Keratinocyte (primary cell): ENCODE results near the gene NDRG4. TPM values are rescaled to one million over a fixed set of nuclear protein-coding genes. Genes with fewer than 3 reads are reported as not detected.

ENCODE experiments used
- DNase-seq: peaks from one replicate; pipeline ENCODE4 v3.0.0-alpha.2; 2011; ENCODE audit warnings: low read depth, missing footprints, low spot score
- FAIRE-seq: peaks from 2 replicates; lab custom pipeline; 2011; peaks lifted over from hg19 to GRCh38; lab: Jason Lieb, UNC
- H2AFZ ChIP-seq: 2 replicates; pipeline ENCODE4 v1.6.0; 2012; ENCODE audit warnings: low read length, control low read depth, inconsistent platforms; ENCODE audit not compliant: control insufficient read depth
- H3K27ac ChIP-seq: 2 replicates; pipeline ENCODE4 v1.5.1; 2011; ENCODE audit warnings: low read length; ENCODE audit not compliant: control insufficient read depth, insufficient read depth
- H3K27me3 ChIP-seq: 3 replicates; pipeline ENCODE4 v1.6.0; 2011; ENCODE audit warnings: low read length; ENCODE audit not compliant: control insufficient read depth, insufficient read depth; ENCODE audit errors: extremely low read depth
- H3K36me3 ChIP-seq, 2 experiments: 2 replicates in 1 of 2; 3 replicates in 1 of 2; pipeline ENCODE4 v1.5.1; 2011; ENCODE audit warnings: low read length in 2 of 2, mild to moderate bottlenecking in 1 of 2; ENCODE audit not compliant: control insufficient read depth in 2 of 2, insufficient read depth in 2 of 2; ENCODE audit errors: extremely low read depth in 1 of 2
- H3K4me1 ChIP-seq: 3 replicates; pipeline ENCODE4 v1.5.1; 2011; ENCODE audit warnings: low read length; ENCODE audit not compliant: control insufficient read depth, insufficient read depth; ENCODE audit errors: extremely low read depth
- H3K4me2 ChIP-seq: 3 replicates; pipeline ENCODE4 v1.6.0; 2011; ENCODE audit warnings: low read depth, low read length; ENCODE audit not compliant: control insufficient read depth, insufficient read depth; ENCODE audit errors: extremely low read depth
- H3K4me3 ChIP-seq, 3 experiments: fragments of 200-600 bp in 1 of 3; sonication (generic) in 1 of 3; 2 replicates in 2 of 3; 3 replicates in 1 of 3; pipeline ENCODE4 v1.5.1; 2011 to 2016; ENCODE audit warnings: low read length in 3 of 3, mild to moderate bottlenecking in 3 of 3, control low read depth in 2 of 3, inconsistent platforms in 1 of 3, low read depth in 1 of 3, mixed read lengths in 1 of 3, mixed run types in 1 of 3, moderate library complexity in 1 of 3; ENCODE audit not compliant: control insufficient read depth in 2 of 3, insufficient read depth in 2 of 3; ENCODE audit errors: extremely low read depth in 1 of 3
- H3K79me2 ChIP-seq: 2 replicates; pipeline ENCODE4 v1.6.0; 2012; ENCODE audit warnings: low read length; ENCODE audit not compliant: control insufficient read depth, insufficient read depth
- H3K9ac ChIP-seq: 3 replicates; pipeline ENCODE4 v1.6.0; 2011; ENCODE audit warnings: low read length; ENCODE audit not compliant: control insufficient read depth, insufficient read depth; ENCODE audit errors: extremely low read depth
- H3K9me1 ChIP-seq: 3 replicates; pipeline ENCODE4 v1.6.0; 2011; ENCODE audit warnings: low read length; ENCODE audit not compliant: control insufficient read depth, insufficient read depth; ENCODE audit errors: extremely low read depth
- H3K9me3 ChIP-seq: 2 replicates; pipeline ENCODE4 v1.5.1; 2012; ENCODE audit warnings: low read depth, low read length; ENCODE audit not compliant: control insufficient read depth
- H4K20me1 ChIP-seq: 3 replicates; pipeline ENCODE4 v1.6.0; 2011; ENCODE audit warnings: low read length; ENCODE audit not compliant: control insufficient read depth, insufficient read depth; ENCODE audit errors: extremely low read depth
- EZH2 ChIP-seq: IDR thresholded peaks from one replicate; pipeline ENCODE4 v1.6.1; 2012; ENCODE audit warnings: inconsistent platforms, mild to moderate bottlenecking, low read length, moderate library complexity
- dilution Hi-C: fragments of 300-500 bp; cut with MboI; formaldehyde crosslinking; loops from one replicate; pipeline ENCODE4 v1.7.0; 2020; ENCODE audit warnings: low sequenced_read_pairs; ENCODE audit not compliant: extremely low pct_ligation_motif_present
- polyA plus RNA-seq, 5 experiments: library from polyadenylated mRNA; depleted of rRNA in 3 of 5; stranded (reverse) in 3 of 5; stranded (forward) in 1 of 5; unstranded in 1 of 5; fragments of >200 nt; gene quantifications; 1 replicate in 1 of 5; 2 replicates in 3 of 5; 3 replicates in 1 of 5; pipeline versions ENCODE4 v1.2.1 to v1.2.3, GENCODE V29; 2011 to 2012; ENCODE audit warnings: missing spikeins in 2 of 5, low read depth in 1 of 5, low replicate concordance in 1 of 5
- TF ChIP-seq, protein P1 (sequence below), 3 experiments: IDR thresholded peaks in 1 of 3; conservative IDR thresholded peaks in 1 of 3; optimal IDR thresholded peaks in 1 of 3; 2 replicates in 2 of 3; 3 replicates in 1 of 3; pipeline versions ENCODE3 to v1.5.1; 2011; ENCODE audit warnings: low read length in 3 of 3, mild to moderate bottlenecking in 3 of 3, moderate library complexity in 2 of 3, control low read depth in 1 of 3, inconsistent platforms in 1 of 3; ENCODE audit not compliant: insufficient read depth in 2 of 3; ENCODE audit errors: extremely low read depth in 1 of 3

The NDRG4 gene
- polyA plus RNA-seq, 1 donor (not counting 4 experiments of a cell fraction or from before 2014, with no cell fraction given): 1.1 TPM

GRCh38 chr16:58451265-58451689 is 48.7 kb upstream of the NDRG4 start:
- FAIRE-seq (no peak), DNase-seq (no peak)
- Histone ChIP-seq H3K27ac (no peak overlapping the region), H3K4me3 (no peak overlapping the region), H3K4me1 (no peaks in the 10 kb centered on the region), H3K4me2 (no peak overlapping the region), H3K9ac (no peak overlapping the region), H3K9me3 (no peaks in the 10 kb centered on the region), H3K27me3 (peaks cover 13% of the 10 kb centered on the region), H4K20me1 (no peaks in the 10 kb centered on the region), H3K36me3 (no peaks in the 10 kb centered on the region), H3K9me1 (no peaks in the 10 kb centered on the region), H3K79me2 (no peaks in the 10 kb centered on the region), H2AFZ (no peak overlapping the region)
- dilution Hi-C loops: loop anchor here (10.0 kb wide), 1 partner anchor 116 kb away; no protein-coding TSS in a partner anchor
- TF ChIP-seq EZH2: no peak
- TF ChIP-seq, protein P1, sequence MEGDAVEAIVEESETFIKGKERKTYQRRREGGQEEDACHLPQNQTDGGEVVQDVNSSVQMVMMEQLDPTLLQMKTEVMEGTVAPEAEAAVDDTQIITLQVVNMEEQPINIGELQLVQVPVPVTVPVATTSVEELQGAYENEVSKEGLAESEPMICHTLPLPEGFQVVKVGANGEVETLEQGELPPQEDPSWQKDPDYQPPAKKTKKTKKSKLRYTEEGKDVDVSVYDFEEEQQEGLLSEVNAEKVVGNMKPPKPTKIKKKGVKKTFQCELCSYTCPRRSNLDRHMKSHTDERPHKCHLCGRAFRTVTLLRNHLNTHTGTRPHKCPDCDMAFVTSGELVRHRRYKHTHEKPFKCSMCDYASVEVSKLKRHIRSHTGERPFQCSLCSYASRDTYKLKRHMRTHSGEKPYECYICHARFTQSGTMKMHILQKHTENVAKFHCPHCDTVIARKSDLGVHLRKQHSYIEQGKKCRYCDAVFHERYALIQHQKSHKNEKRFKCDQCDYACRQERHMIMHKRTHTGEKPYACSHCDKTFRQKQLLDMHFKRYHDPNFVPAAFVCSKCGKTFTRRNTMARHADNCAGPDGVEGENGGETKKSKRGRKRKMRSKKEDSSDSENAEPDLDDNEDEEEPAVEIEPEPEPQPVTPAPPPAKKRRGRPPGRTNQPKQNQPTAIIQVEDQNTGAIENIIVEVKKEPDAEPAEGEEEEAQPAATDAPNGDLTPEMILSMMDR (optimal IDR thresholded peaks at IDR 0.05 in 1 of 3, IDR thresholded peaks at IDR 0.05 in 1 of 3, conservative IDR thresholded peaks at IDR 0.05 in 1 of 3; ENCODE audit: extremely low read depth in 1 of 3, insufficient read depth in 2 of 3, low read length in 3 of 3): no peak

GRCh38 chr16:58451945-58452401 is 48.0 kb upstream of the NDRG4 start:
- dilution Hi-C loops: loop anchor here (10.0 kb wide), 1 partner anchor 117 kb away; no protein-coding TSS in a partner anchor
- no peak overlapping the region for H3K27ac ChIP-seq
- no peaks in the 10 kb centered on the region for H3K4me1 ChIP-seq
- H3K9me3 ChIP-seq: no peaks in the 10 kb centered on the region
- FAIRE-seq (no peak), DNase-seq (peak; percentile 23)
- H3K4me2 ChIP-seq: no peak overlapping the region
- H3K9me1 ChIP-seq: no peaks in the 10 kb centered on the region
- H4K20me1 ChIP-seq: no peaks in the 10 kb centered on the region
- TF ChIP-seq, protein P1 (optimal IDR thresholded peaks at IDR 0.05 in 1 of 3, IDR thresholded peaks at IDR 0.05 in 1 of 3, conservative IDR thresholded peaks at IDR 0.05 in 1 of 3; ENCODE audit: extremely low read depth in 1 of 3, insufficient read depth in 2 of 3, low read length in 3 of 3): no peak
- no peak for TF ChIP-seq EZH2
- H3K9ac ChIP-seq: no peak overlapping the region
- no peak overlapping the region for H2AFZ ChIP-seq
- H3K79me2 ChIP-seq: no peaks in the 10 kb centered on the region
- H3K27me3 ChIP-seq: peaks cover 13% of the 10 kb centered on the region
- H3K36me3 ChIP-seq: no peaks in the 10 kb centered on the region
- no peak overlapping the region for H3K4me3 ChIP-seq
